Vagina (tissue), 2 donors: ENCODE measurements around the gene F10. TPM values are rescaled to one million over a fixed set of nuclear protein-coding genes. Genes with fewer than 3 reads are reported as not detected.

Source experiments
- DNase-seq, 2 donors: peaks; one replicate each; pipeline ENCODE4 v3.0.0-alpha.2; 2017; ENCODE audit errors: extremely low spot score in 2 of 2
- H3K27ac ChIP-seq: fragments of 200-600 bp; sonication (generic); one replicate; pipeline ENCODE4 v1.5.1; 2019
- H3K27me3 ChIP-seq: fragments of 200-600 bp; sonication (generic); one replicate; pipeline ENCODE4 v1.5.1; 2019
- H3K36me3 ChIP-seq, 2 donors: fragments of 200-600 bp; sonication (generic); one replicate each; pipeline ENCODE4 v1.5.1; 2017 to 2019
- H3K4me1 ChIP-seq: fragments of 200-600 bp; sonication (generic); one replicate; pipeline ENCODE4 v1.5.1; 2019
- H3K4me3 ChIP-seq, 2 donors: fragments of 200-600 bp; sonication (generic); 1 replicate in 1 of 2; 2 replicates in 1 of 2; pipeline ENCODE4 v1.5.1; 2016 to 2019
- H3K9me3 ChIP-seq: fragments of 200-600 bp; sonication (generic); one replicate; pipeline ENCODE4 v1.5.1; 2019
- CTCF ChIP-seq, 3 experiments: fragments of 450-650 bp in 2 of 3; fragments of 200-600 bp in 1 of 3; sonication (generic) in 1 of 3; IDR thresholded peaks; one replicate each; pipeline ENCODE4 v1.5.1; 2017 to 2019; ENCODE audit warnings: antibody characterized with exemption in 3 of 3, mild to moderate bottlenecking in 2 of 3, moderate library complexity in 2 of 3
- POLR2A ChIP-seq, 2 donors: fragments of 450-650 bp; IDR thresholded peaks; one replicate each; pipeline ENCODE4 v1.6.1; 2017; ENCODE audit warnings: antibody characterized with exemption in 2 of 2, mild to moderate bottlenecking in 2 of 2, moderate library complexity in 2 of 2
- POLR2AphosphoS5 ChIP-seq, 2 donors: sonication (generic); formaldehyde crosslinking; IDR thresholded peaks; one replicate each; pipeline ENCODE4 v1.9.0; 2017; ENCODE audit warnings: antibody characterized with exemption in 2 of 2, mild to moderate bottlenecking in 2 of 2, low read depth in 1 of 2; ENCODE audit not compliant: insufficient read depth in 1 of 2
- intact Hi-C: fragments of 100-400 bp; cut with DNase I; formaldehyde crosslinking; loops from one replicate; pipeline ENCODE4 v1.15.1; 2023
- total RNA-seq: library from RNA; depleted of rRNA; stranded (reverse); fragments of >200 nt; gene quantifications from one replicate; pipeline ENCODE4 v1.2.3, GENCODE V29; 2016

The F10 gene
- total RNA-seq, 1 donor from 2014 or later: 16.7 TPM

- no peaks in the 10 kb centered on the region for H3K36me3 ChIP-seq
- no peak overlapping the region for H3K4me3 ChIP-seq
- peak; percentile 76 to 89 for DNase-seq
- no peak overlapping the region for H3K27ac ChIP-seq
- intact Hi-C loops: loop anchor here (10.0 kb wide), 1 partner anchor 215 kb away; the partner anchor contains the start of gene GRTP1
- H3K4me1 ChIP-seq: peaks cover 24% of the 10 kb centered on the region
- H3K27me3 ChIP-seq: no peaks in the 10 kb centered on the region
- TF ChIP-seq POLR2AphosphoS5 (IDR thresholded peaks at IDR 0.05; ENCODE audit: insufficient read depth in 1 of 2, low read depth in 1 of 2) (no peak), POLR2A (IDR thresholded peaks at IDR 0.05) (no peak), CTCF (IDR thresholded peaks at IDR 0.05) (no peak)
- H3K9me3 ChIP-seq: no peaks in the 10 kb centered on the region
These were observed 27.3 kb downstream of the F10 start for GRCh38 chr13:113149711-113150549.

GRCh38 chr13:113150550-113151365, 28.2 kb downstream of the F10 start:
- no peak overlapping the region for H3K27ac ChIP-seq
- TF ChIP-seq CTCF (IDR thresholded peaks at IDR 0.05): no peak
- no peak for TF ChIP-seq POLR2A (IDR thresholded peaks at IDR 0.05)
- TF ChIP-seq POLR2AphosphoS5 (IDR thresholded peaks at IDR 0.05; ENCODE audit: insufficient read depth in 1 of 2, low read depth in 1 of 2): no peak
- H3K36me3 ChIP-seq: no peaks in the 10 kb centered on the region
- DNase-seq: peak; percentile 86 to 93
- no peak overlapping the region for H3K4me3 ChIP-seq
- intact Hi-C loops: loop anchor here (10.0 kb wide), 1 partner anchor 214 kb away; the partner anchor contains the start of gene GRTP1
- H3K9me3 ChIP-seq: no peaks in the 10 kb centered on the region
- H3K27me3 ChIP-seq: no peaks in the 10 kb centered on the region
- peaks cover 24% of the 10 kb centered on the region for H3K4me1 ChIP-seq

- Histone ChIP-seq H3K27me3 (no peaks in the 10 kb centered on the region), H3K27ac (peak overlapping the region; percentile 79), H3K4me1 (peaks cover 24% of the 10 kb centered on the region), H3K36me3 (no peaks in the 10 kb centered on the region), H3K4me3 (peak overlapping the region; percentile 47 to 60), H3K9me3 (no peaks in the 10 kb centered on the region)
- intact Hi-C loops: loop anchor here (10.0 kb wide), 1 partner anchor 213 kb away; the partner anchor contains the start of gene GRTP1
- no peak for TF ChIP-seq CTCF (IDR thresholded peaks at IDR 0.05)
- TF ChIP-seq POLR2A (IDR thresholded peaks at IDR 0.05): no peak
- TF ChIP-seq POLR2AphosphoS5 (IDR thresholded peaks at IDR 0.05; ENCODE audit: insufficient read depth in 1 of 2, low read depth in 1 of 2): no peak
- DNase-seq: peak; percentile 87 to 89
These were observed 29.4 kb downstream of the F10 start for GRCh38 chr13:113151745-113152690.

- DNase-seq: no peak
- no peaks in the 10 kb centered on the region for H3K27me3 ChIP-seq
- no peaks in the 10 kb centered on the region for H3K9me3 ChIP-seq
- peaks cover 24% of the 10 kb centered on the region for H3K4me1 ChIP-seq
- TF ChIP-seq POLR2AphosphoS5 (IDR thresholded peaks at IDR 0.05; ENCODE audit: insufficient read depth in 1 of 2, low read depth in 1 of 2): no peak
- TF ChIP-seq POLR2A (IDR thresholded peaks at IDR 0.05): no peak
- no peak for TF ChIP-seq CTCF (IDR thresholded peaks at IDR 0.05)
- H3K27ac ChIP-seq: peak overlapping the region; percentile 79
- H3K4me3 ChIP-seq: peak overlapping the region; percentile 47 to 60
- no peaks in the 10 kb centered on the region for H3K36me3 ChIP-seq
- intact Hi-C loops: loop anchor here (10.0 kb wide), 1 partner anchor 212 kb away; the partner anchor contains the start of gene GRTP1
These were observed 30.0 kb downstream of the F10 start for GRCh38 chr13:113152691-113152983.
